Fibroblast of lung (primary cell): ENCODE results near the gene EXOC2. TPM values are rescaled to one million over a fixed set of nuclear protein-coding genes. Genes with fewer than 3 reads are reported as not detected.

ENCODE experiments used
- DNase-seq, 2 donors: peaks; one replicate each; pipeline versions ENCODE4 v3.0.0 to v3.0.0-alpha.2; 2010; ENCODE audit warnings: low read depth in 2 of 2
- H2AFZ ChIP-seq: 2 replicates; pipeline ENCODE4 v1.5.1; 2012; ENCODE audit warnings: low read length, control low read depth, inconsistent platforms
- H3K27ac ChIP-seq: 2 replicates; pipeline ENCODE4 v1.5.1; 2011; ENCODE audit warnings: low read length, control low read depth; ENCODE audit not compliant: insufficient read depth
- H3K27me3 ChIP-seq: 2 replicates; pipeline ENCODE4 v1.5.1; 2011; ENCODE audit warnings: mild to moderate bottlenecking, low read length; ENCODE audit not compliant: control insufficient read depth, insufficient read depth
- H3K36me3 ChIP-seq: 2 replicates; pipeline ENCODE4 v1.5.1; 2011; ENCODE audit warnings: low read length; ENCODE audit not compliant: control insufficient read depth, insufficient read depth
- H3K4me1 ChIP-seq: 2 replicates; pipeline ENCODE4 v1.5.1; 2011; ENCODE audit warnings: low read length; ENCODE audit not compliant: control insufficient read depth, insufficient read depth; ENCODE audit errors: extremely low read depth
- H3K4me2 ChIP-seq: 2 replicates; pipeline ENCODE4 v1.5.1; 2011; ENCODE audit warnings: low read length, control low read depth; ENCODE audit not compliant: insufficient read depth; ENCODE audit errors: extremely low read depth
- H3K4me3 ChIP-seq, 4 experiments: fragments of 200-600 bp in 1 of 4; sonication (generic) in 1 of 4; replicated peaks in 1 of 4; 2 replicates each; pipeline ENCODE4 v1.5.1; 2011 to 2016; ENCODE audit warnings: low read length in 4 of 4, low read depth in 3 of 4, mild to moderate bottlenecking in 3 of 4, control low read depth in 2 of 4, inconsistent platforms in 1 of 4, mixed read lengths in 1 of 4; ENCODE audit not compliant: insufficient read depth in 1 of 4; ENCODE audit errors: control extremely low read depth in 1 of 4
- H3K79me2 ChIP-seq: 2 replicates; pipeline ENCODE4 v1.5.1; 2012; ENCODE audit warnings: mild to moderate bottlenecking, low read length, inconsistent platforms; ENCODE audit not compliant: control insufficient read depth, insufficient read depth
- H3K9ac ChIP-seq: 2 replicates; pipeline ENCODE4 v1.5.1; 2011; ENCODE audit warnings: mild to moderate bottlenecking, low read length, control low read depth; ENCODE audit not compliant: insufficient read depth
- H3K9me3 ChIP-seq: 2 replicates; pipeline ENCODE4 v1.5.1; 2012; ENCODE audit warnings: low read depth, low read length; ENCODE audit not compliant: control insufficient read depth, insufficient read depth
- H4K20me1 ChIP-seq: 2 replicates; pipeline ENCODE4 v1.5.1; 2011; ENCODE audit warnings: low read length; ENCODE audit not compliant: control insufficient read depth, insufficient read depth; ENCODE audit errors: extremely low read depth
- EZH2 ChIP-seq: IDR thresholded peaks from 2 replicates; pipeline ENCODE4 v1.5.1; 2012; ENCODE audit warnings: low read length, control low read depth, mild to moderate bottlenecking; ENCODE audit errors: missing control alignments
- polyA plus RNA-seq, 2 donors: library from polyadenylated mRNA; depleted of rRNA in 1 of 2; stranded (reverse) in 1 of 2; unstranded in 1 of 2; fragments of >200 nt; gene quantifications; 2 replicates each; pipeline ENCODE4 v1.2.1, GENCODE V29; 2011 to 2012; ENCODE audit warnings: missing spikeins in 1 of 2
- total RNA-seq: library from RNA; depleted of rRNA; stranded (reverse); fragments of >200 nt; gene quantifications from 2 replicates; pipeline ENCODE4 v1.2.1, GENCODE V29; 2014
- TF ChIP-seq, protein P1 (sequence below), 2 donors: IDR thresholded peaks in 1 of 2; conservative IDR thresholded peaks in 1 of 2; 1 replicate in 1 of 2; 2 replicates in 1 of 2; pipeline ENCODE4 v1.5.1; 2011 to 2012; ENCODE audit warnings: low read length in 2 of 2, control low read depth in 1 of 2, inconsistent platforms in 1 of 2, low read depth in 1 of 2, mild to moderate bottlenecking in 1 of 2

The EXOC2 gene
- total and polyA plus RNA-seq, 2 donors (not counting 1 experiment from before 2014, with no cell fraction given): 19.7 to 42.3 TPM

DNA sequence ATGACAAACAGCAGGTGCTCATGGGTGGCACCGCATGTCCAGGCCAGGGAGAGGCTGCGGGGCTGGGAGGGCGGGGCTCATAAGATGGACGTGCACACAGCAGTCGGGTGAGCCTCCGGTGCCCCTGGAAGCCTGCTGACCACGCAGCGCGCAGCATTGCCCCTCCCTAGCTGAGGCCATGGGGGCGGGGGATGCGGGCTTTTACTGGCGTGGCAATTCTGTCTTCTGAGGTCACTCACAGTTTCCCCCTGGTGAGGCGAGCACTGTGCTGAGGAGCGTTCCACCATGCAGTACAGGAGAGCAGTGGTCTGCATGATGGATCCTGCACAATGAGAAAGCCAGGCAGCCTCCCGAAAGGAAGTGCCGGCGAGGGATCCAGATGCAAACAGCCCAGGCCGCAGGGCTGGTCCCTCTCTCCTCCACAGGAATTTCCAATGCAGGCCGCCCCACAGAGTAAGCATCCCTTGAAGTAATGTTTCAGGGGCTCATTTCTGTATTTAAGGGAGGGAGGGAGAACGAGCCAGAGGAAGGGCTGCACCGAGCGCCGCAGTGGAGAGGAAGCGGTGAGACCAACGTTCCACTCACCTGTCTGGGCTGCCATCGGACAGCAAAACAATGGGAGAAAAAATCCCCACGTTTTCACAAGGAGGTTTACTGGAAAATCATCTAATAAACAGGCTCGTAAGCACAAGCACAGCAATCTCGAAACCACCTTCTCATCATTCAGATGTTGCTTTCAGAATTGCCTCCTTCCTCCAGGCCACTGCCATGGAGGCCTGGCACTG is 245.4 kb downstream of the EXOC2 start:
- no peak overlapping the region for H3K9ac ChIP-seq
- no peaks in the 10 kb centered on the region for H3K27me3 ChIP-seq
- H3K4me3 ChIP-seq: no peak overlapping the region
- H3K36me3 ChIP-seq: no peaks in the 10 kb centered on the region
- no peak overlapping the region for H3K4me2 ChIP-seq
- DNase-seq: no peak
- no peaks in the 10 kb centered on the region for H4K20me1 ChIP-seq
- no peaks in the 10 kb centered on the region for H3K4me1 ChIP-seq
- no peaks in the 10 kb centered on the region for H3K9me3 ChIP-seq
- no peaks in the 10 kb centered on the region for H3K79me2 ChIP-seq
- H2AFZ ChIP-seq: no peak overlapping the region
- H3K27ac ChIP-seq: no peak overlapping the region
- TF ChIP-seq, protein P1, sequence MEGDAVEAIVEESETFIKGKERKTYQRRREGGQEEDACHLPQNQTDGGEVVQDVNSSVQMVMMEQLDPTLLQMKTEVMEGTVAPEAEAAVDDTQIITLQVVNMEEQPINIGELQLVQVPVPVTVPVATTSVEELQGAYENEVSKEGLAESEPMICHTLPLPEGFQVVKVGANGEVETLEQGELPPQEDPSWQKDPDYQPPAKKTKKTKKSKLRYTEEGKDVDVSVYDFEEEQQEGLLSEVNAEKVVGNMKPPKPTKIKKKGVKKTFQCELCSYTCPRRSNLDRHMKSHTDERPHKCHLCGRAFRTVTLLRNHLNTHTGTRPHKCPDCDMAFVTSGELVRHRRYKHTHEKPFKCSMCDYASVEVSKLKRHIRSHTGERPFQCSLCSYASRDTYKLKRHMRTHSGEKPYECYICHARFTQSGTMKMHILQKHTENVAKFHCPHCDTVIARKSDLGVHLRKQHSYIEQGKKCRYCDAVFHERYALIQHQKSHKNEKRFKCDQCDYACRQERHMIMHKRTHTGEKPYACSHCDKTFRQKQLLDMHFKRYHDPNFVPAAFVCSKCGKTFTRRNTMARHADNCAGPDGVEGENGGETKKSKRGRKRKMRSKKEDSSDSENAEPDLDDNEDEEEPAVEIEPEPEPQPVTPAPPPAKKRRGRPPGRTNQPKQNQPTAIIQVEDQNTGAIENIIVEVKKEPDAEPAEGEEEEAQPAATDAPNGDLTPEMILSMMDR (conservative IDR thresholded peaks at IDR 0.05 in 1 of 2, IDR thresholded peaks at IDR 0.05 in 1 of 2; ENCODE audit: low read depth in 1 of 2, low read length in 2 of 2): no peak
- no peak for TF ChIP-seq EZH2

- DNase-seq: no peak
- Histone ChIP-seq H3K4me2 (no peak overlapping the region), H3K79me2 (no peaks in the 10 kb centered on the region), H3K27ac (no peak overlapping the region), H3K9ac (no peak overlapping the region), H3K36me3 (no peaks in the 10 kb centered on the region), H3K27me3 (no peaks in the 10 kb centered on the region), H3K9me3 (no peaks in the 10 kb centered on the region), H3K4me3 (no peak overlapping the region), H3K4me1 (no peaks in the 10 kb centered on the region), H2AFZ (no peak overlapping the region), H4K20me1 (no peaks in the 10 kb centered on the region)
- TF ChIP-seq, protein P1 (conservative IDR thresholded peaks at IDR 0.05 in 1 of 2, IDR thresholded peaks at IDR 0.05 in 1 of 2; ENCODE audit: low read depth in 1 of 2, low read length in 2 of 2): no peak
- no peak for TF ChIP-seq EZH2
Observed at GRCh38 chr6:446418-447366, 246.2 kb downstream of the EXOC2 start.
